Measurements from ENCODE around the gene KRTAP10-4.

DNA sequence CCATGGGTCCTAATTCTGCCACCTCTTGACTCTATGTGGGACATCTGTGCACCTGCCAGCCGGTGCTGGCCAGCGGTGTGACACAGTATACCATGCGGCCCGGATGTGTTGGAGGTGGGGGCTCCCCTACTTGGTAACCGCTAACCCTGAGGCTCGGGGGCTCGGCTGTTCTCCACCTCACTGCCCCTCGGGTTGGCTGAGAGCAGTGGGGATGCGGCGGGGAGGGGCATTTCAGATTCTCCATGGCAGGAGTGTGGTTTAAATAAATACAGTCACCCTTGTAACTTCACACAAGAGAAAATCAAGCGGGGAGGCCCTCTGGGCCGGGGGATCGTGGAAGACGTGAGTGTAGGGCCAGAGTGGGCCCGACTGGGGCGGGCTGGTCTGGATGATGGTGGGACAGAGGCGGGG is 44.5 kb upstream of the KRTAP10-4 start:
- TF ChIP-seq, protein P1, sequence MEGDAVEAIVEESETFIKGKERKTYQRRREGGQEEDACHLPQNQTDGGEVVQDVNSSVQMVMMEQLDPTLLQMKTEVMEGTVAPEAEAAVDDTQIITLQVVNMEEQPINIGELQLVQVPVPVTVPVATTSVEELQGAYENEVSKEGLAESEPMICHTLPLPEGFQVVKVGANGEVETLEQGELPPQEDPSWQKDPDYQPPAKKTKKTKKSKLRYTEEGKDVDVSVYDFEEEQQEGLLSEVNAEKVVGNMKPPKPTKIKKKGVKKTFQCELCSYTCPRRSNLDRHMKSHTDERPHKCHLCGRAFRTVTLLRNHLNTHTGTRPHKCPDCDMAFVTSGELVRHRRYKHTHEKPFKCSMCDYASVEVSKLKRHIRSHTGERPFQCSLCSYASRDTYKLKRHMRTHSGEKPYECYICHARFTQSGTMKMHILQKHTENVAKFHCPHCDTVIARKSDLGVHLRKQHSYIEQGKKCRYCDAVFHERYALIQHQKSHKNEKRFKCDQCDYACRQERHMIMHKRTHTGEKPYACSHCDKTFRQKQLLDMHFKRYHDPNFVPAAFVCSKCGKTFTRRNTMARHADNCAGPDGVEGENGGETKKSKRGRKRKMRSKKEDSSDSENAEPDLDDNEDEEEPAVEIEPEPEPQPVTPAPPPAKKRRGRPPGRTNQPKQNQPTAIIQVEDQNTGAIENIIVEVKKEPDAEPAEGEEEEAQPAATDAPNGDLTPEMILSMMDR (conservative IDR thresholded peaks at IDR 0.05) = no peak
- TF ChIP-seq EZH2 (IDR thresholded peaks at IDR 0.05; ENCODE audit: low read depth) = no peak
